HepG2 (cell line): ENCODE data around the gene YAP1. TPM values are rescaled to one million over a fixed set of nuclear protein-coding genes. Genes with fewer than 3 reads are reported as not detected.

ENCODE experiments used
- GTF2F1 ChIP-seq: fragments of 150-350 bp; IDR thresholded peaks from 2 replicates; pipeline ENCODE4 v1.6.1; 2014; ENCODE audit warnings: low read length
- GTF3A ChIP-seq: sonication (generic); formaldehyde crosslinking; conservative IDR thresholded peaks from 2 replicates; pipeline ENCODE4 v1.4.0; 2020; ENCODE audit warnings: mild to moderate bottlenecking, missing genetic modification reagents
- HDAC2 ChIP-seq: sonication (generic); formaldehyde crosslinking; IDR thresholded peaks from 2 replicates; pipeline ENCODE4 v1.4.0; 2020; ENCODE audit warnings: missing genetic modification reagents
- HNF4G ChIP-seq, 2 experiments: sonication (generic) in 1 of 2; formaldehyde crosslinking in 1 of 2; IDR thresholded peaks; 2 replicates each; pipeline versions ENCODE4 v1.4.0 to v1.6.1; 2011 to 2020; ENCODE audit warnings: borderline replicate concordance in 2 of 2, low read depth in 2 of 2, mild to moderate bottlenecking in 2 of 2, low read length in 1 of 2, missing genetic modification reagents in 1 of 2, moderate library complexity in 1 of 2
- ISL2 ChIP-seq: sonication (generic); formaldehyde crosslinking; IDR thresholded peaks from 2 replicates; pipeline ENCODE4 v1.5.0; 2020; ENCODE audit warnings: missing genetic modification reagents
- JUNB ChIP-seq: sonication (generic); formaldehyde crosslinking; IDR thresholded peaks from 2 replicates; pipeline ENCODE4 v1.8.0; 2022; ENCODE audit warnings: missing genetic modification reagents, mild to moderate bottlenecking, borderline replicate concordance
- MEIS1 ChIP-seq: sonication (generic); formaldehyde crosslinking; IDR thresholded peaks from 2 replicates; pipeline ENCODE4 v1.9.0; 2021; ENCODE audit warnings: mild to moderate bottlenecking, missing genetic modification reagents, moderate library complexity, borderline replicate concordance
- SAP130 ChIP-seq: IDR thresholded peaks from 2 replicates; pipeline ENCODE4 v1.6.1; 2016; ENCODE audit warnings: low read depth
- SOX13 ChIP-seq, 3 experiments: fragments of 450-650 bp in 1 of 3; sonication (generic) in 1 of 3; formaldehyde crosslinking in 1 of 3; IDR thresholded peaks in 2 of 3; conservative IDR thresholded peaks in 1 of 3; 2 replicates each; pipeline versions ENCODE4 v1.5.0 to v1.6.1; 2016 to 2020; ENCODE audit warnings: antibody characterized with exemption in 1 of 3, mild to moderate bottlenecking in 1 of 3, missing compliant biosample characterization in 1 of 3, missing genetic modification reagents in 1 of 3, moderate library complexity in 1 of 3
- SP5 ChIP-seq: IDR thresholded peaks from 2 replicates; pipeline ENCODE4 v1.6.1; 2016; ENCODE audit warnings: low read depth, borderline replicate concordance
- ZNF260 ChIP-seq: sonication (generic); formaldehyde crosslinking; IDR thresholded peaks from 2 replicates; pipeline ENCODE4 v1.4.0; 2020; ENCODE audit warnings: missing genetic modification reagents, low read depth, mild to moderate bottlenecking, borderline replicate concordance
- ZNF614 ChIP-seq: IDR thresholded peaks from 2 replicates; pipeline ENCODE4 v1.6.1; 2018; ENCODE audit warnings: missing biosample characterization, missing genetic modification reagents, inconsistent platforms, borderline replicate concordance
- ZNF788 ChIP-seq: sonication (generic); formaldehyde crosslinking; IDR thresholded peaks from 2 replicates; pipeline ENCODE4 v1.5.0; 2020; ENCODE audit warnings: mild to moderate bottlenecking, missing genetic modification reagents, borderline replicate concordance
- ZSCAN29 ChIP-seq: sonication (generic); formaldehyde crosslinking; conservative IDR thresholded peaks from 2 replicates; pipeline ENCODE4 v1.4.0; 2020; ENCODE audit warnings: mild to moderate bottlenecking, missing genetic modification reagents
- polyA plus RNA-seq, 8 experiments: library from polyadenylated mRNA; depleted of rRNA in 3 of 8; stranded (reverse) in 7 of 8; unstranded in 1 of 8; fragments of >200 nt; fragmentation: Illumina TruSeq in 4 of 8; extraction: Trizol in 4 of 8; gene quantifications; 2 replicates each; pipeline versions ENCODE4 v1.2.1 to v1.2.3, GENCODE V29; 2011 to 2016; ENCODE audit warnings: low read depth in 4 of 8, missing spikeins in 1 of 8, mixed read lengths in 1 of 8; ENCODE audit not compliant: insufficient read depth in 1 of 8
- total RNA-seq, 5 experiments: library from RNA; depleted of rRNA; stranded (reverse); fragments of >200 nt; fragmentation: Illumina TruSeq; extraction: Trizol; gene quantifications; 2 replicates each; pipeline ENCODE4 v1.2.3, GENCODE V29; 2016; ENCODE audit warnings: low read depth in 1 of 5
- TF ChIP-seq, protein P1 (sequence below): sonication (generic); formaldehyde crosslinking; IDR thresholded peaks from 2 replicates; pipeline ENCODE4 v1.4.0; 2020; ENCODE audit warnings: missing genetic modification reagents, borderline replicate concordance
- TF ChIP-seq, protein P2 (sequence below): sonication (generic); formaldehyde crosslinking; conservative IDR thresholded peaks from 2 replicates; pipeline ENCODE4 v1.4.0; 2020; ENCODE audit warnings: mild to moderate bottlenecking, missing genetic modification reagents, moderate library complexity
- TF ChIP-seq, protein P3 (sequence below): sonication (generic); formaldehyde crosslinking; IDR thresholded peaks from 2 replicates; pipeline ENCODE4 v1.4.0; 2020; ENCODE audit warnings: mild to moderate bottlenecking, missing genetic modification reagents, borderline replicate concordance

The YAP1 gene
- total and polyA plus RNA-seq, 2 of the 13 experiments (the other 11 are each of a cell fraction or from before 2014, with no cell fraction given): 59.5 to 91.0 TPM

DNA sequence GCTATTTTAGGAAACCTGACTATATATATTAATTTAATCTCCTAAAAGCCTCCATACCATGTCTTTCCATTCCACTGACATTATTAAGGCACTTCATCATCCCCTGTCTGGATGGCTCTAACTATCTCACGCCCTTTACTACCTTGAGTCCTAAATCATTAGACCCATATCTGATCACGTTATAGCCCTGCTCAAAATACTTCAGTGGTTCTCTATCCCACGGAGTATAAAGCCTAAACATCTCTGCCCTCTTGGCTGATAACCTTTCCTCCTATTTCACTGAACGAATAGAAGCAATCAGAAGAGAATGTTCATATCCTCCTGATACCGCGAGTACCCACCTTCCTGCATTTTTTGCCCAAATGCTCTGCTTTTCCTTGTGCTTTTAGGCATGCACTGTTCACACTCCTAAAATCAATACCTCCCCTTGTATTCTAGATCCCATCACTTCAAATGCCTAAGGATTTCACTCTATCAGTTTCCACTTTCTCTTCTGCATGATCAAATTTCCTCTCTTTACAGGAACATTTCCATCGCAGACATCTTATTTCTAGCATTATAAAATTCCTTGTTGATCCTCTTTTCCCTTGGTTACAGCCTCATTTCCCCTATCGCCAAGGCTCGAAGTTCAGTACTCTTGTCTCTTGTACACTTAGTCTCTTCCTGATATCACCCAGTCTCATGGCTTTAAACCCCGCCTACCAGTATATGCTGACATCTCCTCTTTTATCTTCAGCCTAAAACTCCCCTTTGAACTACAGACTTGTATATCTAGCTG, 162.0 kb downstream of the YAP1 start (continued):
- TF ChIP-seq SOX13 (IDR thresholded peaks at IDR 0.05) (no peak), SOX13 (CRISPR knock-in tag; conservative IDR thresholded peaks at IDR 0.05 in 1 of 2, IDR thresholded peaks at IDR 0.05 in 1 of 2) (peak in 1 of 2 experiments; percentile 58; a peak in 2 of 4 replicates), ISL2 (CRISPR knock-in tag) (peak; percentile 75), GTF2F1 (no peak), JUNB (no peak), GTF3A (CRISPR knock-in tag) (peak; percentile 70; the same call in 1 of the 2 replicates), HNF4G (IDR thresholded peaks at IDR 0.05; ENCODE audit: borderline replicate concordance, low read depth, low read length) (peak; percentile 22; the same call in 1 of the 2 replicates), HNF4G (CRISPR knock-in tag; IDR thresholded peaks at IDR 0.05; ENCODE audit: borderline replicate concordance, low read depth) (no peak), ZNF788 (CRISPR knock-in tag) (no peak), ZNF614 (peak; percentile 43; the same call in 1 of the 2 replicates), ZNF260 (CRISPR knock-in tag) (no peak), HDAC2 (CRISPR knock-in tag) (peak; percentile 24; the same call in 1 of the 2 replicates), SAP130 (CRISPR knock-in tag) (0 out of 2 replicates have a peak, but pooled peaks have one; percentile 33), SP5 (CRISPR knock-in tag) (peak; percentile 91), MEIS1 (peak; percentile 53; the same call in 1 of the 2 replicates), ZSCAN29 (0 out of 2 replicates have a peak, but pooled peaks have one; percentile 35)
- TF ChIP-seq, protein P1, sequence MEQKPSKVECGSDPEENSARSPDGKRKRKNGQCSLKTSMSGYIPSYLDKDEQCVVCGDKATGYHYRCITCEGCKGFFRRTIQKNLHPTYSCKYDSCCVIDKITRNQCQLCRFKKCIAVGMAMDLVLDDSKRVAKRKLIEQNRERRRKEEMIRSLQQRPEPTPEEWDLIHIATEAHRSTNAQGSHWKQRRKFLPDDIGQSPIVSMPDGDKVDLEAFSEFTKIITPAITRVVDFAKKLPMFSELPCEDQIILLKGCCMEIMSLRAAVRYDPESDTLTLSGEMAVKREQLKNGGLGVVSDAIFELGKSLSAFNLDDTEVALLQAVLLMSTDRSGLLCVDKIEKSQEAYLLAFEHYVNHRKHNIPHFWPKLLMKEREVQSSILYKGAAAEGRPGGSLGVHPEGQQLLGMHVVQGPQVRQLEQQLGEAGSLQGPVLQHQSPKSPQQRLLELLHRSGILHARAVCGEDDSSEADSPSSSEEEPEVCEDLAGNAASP: peak; percentile 53; the same call in 1 of the 2 replicates
- TF ChIP-seq, protein P2, sequence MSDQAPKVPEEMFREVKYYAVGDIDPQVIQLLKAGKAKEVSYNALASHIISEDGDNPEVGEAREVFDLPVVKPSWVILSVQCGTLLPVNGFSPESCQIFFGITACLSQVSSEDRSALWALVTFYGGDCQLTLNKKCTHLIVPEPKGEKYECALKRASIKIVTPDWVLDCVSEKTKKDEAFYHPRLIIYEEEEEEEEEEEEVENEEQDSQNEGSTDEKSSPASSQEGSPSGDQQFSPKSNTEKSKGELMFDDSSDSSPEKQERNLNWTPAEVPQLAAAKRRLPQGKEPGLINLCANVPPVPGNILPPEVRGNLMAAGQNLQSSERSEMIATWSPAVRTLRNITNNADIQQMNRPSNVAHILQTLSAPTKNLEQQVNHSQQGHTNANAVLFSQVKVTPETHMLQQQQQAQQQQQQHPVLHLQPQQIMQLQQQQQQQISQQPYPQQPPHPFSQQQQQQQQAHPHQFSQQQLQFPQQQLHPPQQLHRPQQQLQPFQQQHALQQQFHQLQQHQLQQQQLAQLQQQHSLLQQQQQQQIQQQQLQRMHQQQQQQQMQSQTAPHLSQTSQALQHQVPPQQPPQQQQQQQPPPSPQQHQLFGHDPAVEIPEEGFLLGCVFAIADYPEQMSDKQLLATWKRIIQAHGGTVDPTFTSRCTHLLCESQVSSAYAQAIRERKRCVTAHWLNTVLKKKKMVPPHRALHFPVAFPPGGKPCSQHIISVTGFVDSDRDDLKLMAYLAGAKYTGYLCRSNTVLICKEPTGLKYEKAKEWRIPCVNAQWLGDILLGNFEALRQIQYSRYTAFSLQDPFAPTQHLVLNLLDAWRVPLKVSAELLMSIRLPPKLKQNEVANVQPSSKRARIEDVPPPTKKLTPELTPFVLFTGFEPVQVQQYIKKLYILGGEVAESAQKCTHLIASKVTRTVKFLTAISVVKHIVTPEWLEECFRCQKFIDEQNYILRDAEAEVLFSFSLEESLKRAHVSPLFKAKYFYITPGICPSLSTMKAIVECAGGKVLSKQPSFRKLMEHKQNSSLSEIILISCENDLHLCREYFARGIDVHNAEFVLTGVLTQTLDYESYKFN (CRISPR knock-in tag): peak; percentile 85
- TF ChIP-seq, protein P3, sequence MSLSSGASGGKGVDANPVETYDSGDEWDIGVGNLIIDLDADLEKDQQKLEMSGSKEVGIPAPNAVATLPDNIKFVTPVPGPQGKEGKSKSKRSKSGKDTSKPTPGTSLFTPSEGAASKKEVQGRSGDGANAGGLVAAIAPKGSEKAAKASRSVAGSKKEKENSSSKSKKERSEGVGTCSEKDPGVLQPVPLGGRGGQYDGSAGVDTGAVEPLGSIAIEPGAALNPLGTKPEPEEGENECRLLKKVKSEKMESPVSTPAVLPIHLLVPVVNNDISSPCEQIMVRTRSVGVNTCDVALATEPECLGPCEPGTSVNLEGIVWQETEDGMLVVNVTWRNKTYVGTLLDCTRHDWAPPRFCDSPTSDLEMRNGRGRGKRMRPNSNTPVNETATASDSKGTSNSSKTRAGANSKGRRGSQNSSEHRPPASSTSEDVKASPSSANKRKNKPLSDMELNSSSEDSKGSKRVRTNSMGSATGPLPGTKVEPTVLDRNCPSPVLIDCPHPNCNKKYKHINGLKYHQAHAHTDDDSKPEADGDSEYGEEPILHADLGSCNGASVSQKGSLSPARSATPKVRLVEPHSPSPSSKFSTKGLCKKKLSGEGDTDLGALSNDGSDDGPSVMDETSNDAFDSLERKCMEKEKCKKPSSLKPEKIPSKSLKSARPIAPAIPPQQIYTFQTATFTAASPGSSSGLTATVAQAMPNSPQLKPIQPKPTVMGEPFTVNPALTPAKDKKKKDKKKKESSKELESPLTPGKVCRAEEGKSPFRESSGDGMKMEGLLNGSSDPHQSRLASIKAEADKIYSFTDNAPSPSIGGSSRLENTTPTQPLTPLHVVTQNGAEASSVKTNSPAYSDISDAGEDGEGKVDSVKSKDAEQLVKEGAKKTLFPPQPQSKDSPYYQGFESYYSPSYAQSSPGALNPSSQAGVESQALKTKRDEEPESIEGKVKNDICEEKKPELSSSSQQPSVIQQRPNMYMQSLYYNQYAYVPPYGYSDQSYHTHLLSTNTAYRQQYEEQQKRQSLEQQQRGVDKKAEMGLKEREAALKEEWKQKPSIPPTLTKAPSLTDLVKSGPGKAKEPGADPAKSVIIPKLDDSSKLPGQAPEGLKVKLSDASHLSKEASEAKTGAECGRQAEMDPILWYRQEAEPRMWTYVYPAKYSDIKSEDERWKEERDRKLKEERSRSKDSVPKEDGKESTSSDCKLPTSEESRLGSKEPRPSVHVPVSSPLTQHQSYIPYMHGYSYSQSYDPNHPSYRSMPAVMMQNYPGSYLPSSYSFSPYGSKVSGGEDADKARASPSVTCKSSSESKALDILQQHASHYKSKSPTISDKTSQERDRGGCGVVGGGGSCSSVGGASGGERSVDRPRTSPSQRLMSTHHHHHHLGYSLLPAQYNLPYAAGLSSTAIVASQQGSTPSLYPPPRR: peak; percentile 51; the same call in 1 of the 2 replicates
